HEK293 (cell line): ENCODE results near the gene IRF8.
A peak's percentile ranks its signal among the peaks of the same experiment; 100 is the strongest.

ENCODE experiments used
- CTCF ChIA-PET: fragments of 350-600 bp; formaldehyde crosslinking; extraction: SDS; loops from one replicate; lab custom pipeline; 2021; ENCODE audit warnings: antibody characterized with exemption; lab: Yijun Ruan, JAX
- POLR2A ChIA-PET: fragments of 300-600 bp; formaldehyde crosslinking; extraction: SDS; loops from one replicate; lab custom pipeline; 2020; ENCODE audit warnings: antibody characterized with exemption, inconsistent platforms; lab: Yijun Ruan, JAX
- H3K27ac ChIP-seq: fragments of 200-500 bp; sonication (Bioruptor generic); 2 replicates; pipeline ENCODE4 v1.5.1; 2014; ENCODE audit warnings: low read depth, low read length, control low read depth, inconsistent platforms; ENCODE audit errors: extremely low read depth
- H3K36me3 ChIP-seq, 2 experiments: fragments of 200-500 bp in 1 of 2; sonication (Bioruptor generic) in 1 of 2; 1 replicate in 1 of 2; 2 replicates in 1 of 2; pipeline ENCODE4 v1.5.1; 2014 to 2017; ENCODE audit warnings: inconsistent platforms in 2 of 2, low read length in 2 of 2; ENCODE audit not compliant: control insufficient read depth in 2 of 2, insufficient read depth in 1 of 2
- H3K4me1 ChIP-seq: fragments of 200-500 bp; sonication (Bioruptor generic); 2 replicates; pipeline ENCODE4 v1.5.1; 2014; ENCODE audit warnings: mild to moderate bottlenecking, low read length, inconsistent platforms; ENCODE audit not compliant: control insufficient read depth, insufficient read depth
- H3K4me3 ChIP-seq: 2 replicates; pipeline ENCODE4 v1.5.1; 2011; ENCODE audit warnings: low read depth, mild to moderate bottlenecking, control low read depth, low read length, moderate library complexity
- H3K9me3 ChIP-seq: fragments of 200-500 bp; sonication (Bioruptor generic); 2 replicates; pipeline ENCODE4 v1.5.1; 2014; ENCODE audit warnings: low read depth, low read length, inconsistent platforms; ENCODE audit not compliant: control insufficient read depth, insufficient read depth
- GLI2 ChIP-seq: fragments of 450-650 bp; formaldehyde crosslinking; IDR thresholded peaks from 2 replicates; pipeline ENCODE4; 2017; ENCODE audit warnings: missing biosample characterization, missing genetic modification characterization, low read depth, borderline replicate concordance
- GLIS1 ChIP-seq: fragments of 450-650 bp; formaldehyde crosslinking; IDR thresholded peaks from 2 replicates; pipeline ENCODE4 v1.5.1; 2016; ENCODE audit warnings: missing biosample characterization, missing genetic modification characterization
- KLF16 ChIP-seq: fragments of 450-650 bp; formaldehyde crosslinking; IDR thresholded peaks from 2 replicates; pipeline ENCODE4 v1.5.1; 2017; ENCODE audit warnings: missing biosample characterization, missing genetic modification characterization
- SP2 ChIP-seq: fragments of 450-650 bp; formaldehyde crosslinking; IDR thresholded peaks from 2 replicates; pipeline ENCODE4 v1.5.1; 2016; ENCODE audit warnings: missing biosample characterization, missing genetic modification characterization
- ZBTB21 ChIP-seq: fragments of 450-650 bp; formaldehyde crosslinking; IDR thresholded peaks from 2 replicates; pipeline ENCODE4 v1.5.1; 2017; ENCODE audit warnings: missing biosample characterization, missing genetic modification characterization
- ZNF114 ChIP-seq: fragments of 450-650 bp; formaldehyde crosslinking; IDR thresholded peaks from 2 replicates; pipeline ENCODE4 v1.5.0; 2017; ENCODE audit warnings: missing biosample characterization, missing genetic modification characterization
- ZNF121 ChIP-seq: fragments of 450-650 bp; formaldehyde crosslinking; IDR thresholded peaks from 2 replicates; pipeline ENCODE4 v1.5.1; 2016; ENCODE audit warnings: missing biosample characterization, missing genetic modification characterization
- ZNF2 ChIP-seq: fragments of 450-650 bp; formaldehyde crosslinking; IDR thresholded peaks from 2 replicates; pipeline ENCODE4 v1.5.1; 2016; ENCODE audit warnings: missing biosample characterization, missing genetic modification characterization
- ZNF202 ChIP-seq: fragments of 450-650 bp; formaldehyde crosslinking; IDR thresholded peaks from 2 replicates; pipeline ENCODE4 v1.5.1; 2016; ENCODE audit warnings: missing biosample characterization, missing genetic modification characterization, borderline replicate concordance
- ZNF211 ChIP-seq: fragments of 450-650 bp; formaldehyde crosslinking; IDR thresholded peaks from 2 replicates; pipeline ENCODE4 v1.5.1; 2016; ENCODE audit warnings: low read depth, missing biosample characterization, missing genetic modification characterization
- ZNF311 ChIP-seq: fragments of 450-650 bp; formaldehyde crosslinking; IDR thresholded peaks from 2 replicates; pipeline ENCODE4 v1.5.1; 2017; ENCODE audit warnings: missing biosample characterization, missing genetic modification characterization, borderline replicate concordance
- ZNF404 ChIP-seq: fragments of 450-650 bp; formaldehyde crosslinking; IDR thresholded peaks from 2 replicates; pipeline ENCODE4 v1.5.1; 2017; ENCODE audit warnings: missing biosample characterization, missing genetic modification characterization
- ZNF521 ChIP-seq: fragments of 450-650 bp; formaldehyde crosslinking; IDR thresholded peaks from 2 replicates; pipeline ENCODE4 v1.5.1; 2017; ENCODE audit warnings: missing biosample characterization, mild to moderate bottlenecking, missing genetic modification characterization
- ZNF626 ChIP-seq: fragments of 450-650 bp; sonication (Bioruptor Pico); formaldehyde crosslinking; IDR thresholded peaks from 2 replicates; pipeline ENCODE4 v1.5.1; 2018; ENCODE audit warnings: missing biosample characterization, missing genetic modification characterization, inconsistent platforms
- ZNF76 ChIP-seq: fragments of 450-650 bp; formaldehyde crosslinking; IDR thresholded peaks from 2 replicates; pipeline ENCODE4; 2016; ENCODE audit warnings: low read depth, missing biosample characterization, missing genetic modification characterization, borderline replicate concordance
- TF ChIP-seq, protein P1 (sequence below): fragments of 450-650 bp; formaldehyde crosslinking; IDR thresholded peaks from 2 replicates; pipeline ENCODE4 v1.5.1; 2016; ENCODE audit warnings: missing biosample characterization, missing genetic modification characterization
- TF ChIP-seq, protein P2 (sequence below): fragments of 450-650 bp; formaldehyde crosslinking; IDR thresholded peaks from 2 replicates; pipeline ENCODE4 v1.5.0; 2017; ENCODE audit warnings: missing biosample characterization, missing genetic modification characterization, borderline replicate concordance
- TF ChIP-seq, protein P3 (sequence below): fragments of 450-650 bp; formaldehyde crosslinking; IDR thresholded peaks from 2 replicates; pipeline ENCODE4 v1.5.1; 2016; ENCODE audit warnings: missing biosample characterization, missing genetic modification characterization, borderline replicate concordance
- TF ChIP-seq, protein P4 (sequence below): fragments of 450-650 bp; formaldehyde crosslinking; optimal IDR thresholded peaks from 2 replicates; pipeline ENCODE3; 2016; ENCODE audit warnings: missing biosample characterization, mild to moderate bottlenecking, missing genetic modification characterization

Gene IRF8

DNA sequence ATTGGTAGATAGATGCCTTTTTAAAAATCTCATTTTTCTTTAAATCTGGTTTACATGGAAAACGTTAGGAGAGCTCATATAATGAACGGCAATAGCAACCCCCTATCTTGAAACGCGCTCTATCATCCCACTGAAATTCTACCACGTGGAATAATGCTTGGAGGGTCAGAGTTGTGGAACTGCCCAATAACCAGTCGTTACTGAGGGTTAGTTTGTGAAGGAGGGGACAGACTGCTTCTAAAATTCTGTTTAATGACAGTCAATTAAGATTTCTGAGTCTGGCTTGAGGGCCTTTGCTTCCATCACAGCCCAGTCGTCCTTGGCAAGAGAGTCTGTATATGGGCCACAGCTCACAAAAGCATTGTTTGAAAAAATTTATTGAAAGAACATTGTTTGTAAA lies 482 bp downstream of the IRF8 start:
- peaks cover 0 to 15% of the 10 kb centered on the region in 2 experiments; a peak in 1 of 3 replicates for H3K36me3 ChIP-seq
- H3K9me3 ChIP-seq, result no peaks in the 10 kb centered on the region
- no peak for TF ChIP-seq ZBTB21 (tag by site-specific recombination)
- no peak for TF ChIP-seq ZNF76 (tag by site-specific recombination)
- TF ChIP-seq ZNF202 (tag by site-specific recombination), result no peak
- TF ChIP-seq ZNF121 (tag by site-specific recombination), result no peak
- TF ChIP-seq KLF16 (tag by site-specific recombination), result no peak
- no peak for TF ChIP-seq ZNF311 (tag by site-specific recombination)
- no peak for TF ChIP-seq ZNF404 (tag by site-specific recombination)
- TF ChIP-seq GLIS1 (tag by site-specific recombination), result no peak
- TF ChIP-seq ZNF211 (tag by site-specific recombination), result no peak
- TF ChIP-seq ZNF2 (tag by site-specific recombination), result no peak
- TF ChIP-seq GLI2 (tag by site-specific recombination), result no peak
- no peak for TF ChIP-seq ZNF114 (tag by site-specific recombination)
- TF ChIP-seq ZNF626, result no peak
- peak overlapping the region; percentile 51 for H3K4me3 ChIP-seq
- no peaks in the 10 kb centered on the region; the same call in 1 of the 2 replicates for H3K4me1 ChIP-seq
- H3K27ac ChIP-seq, result no peak overlapping the region
- ChIA-PET CTCF (interaction anchor here (0.6 to 2.9 kb wide), 2 partner anchors 78 to 87 kb away, joined by 4 to 15 read pairs; no protein-coding TSS in a partner anchor), POLR2A (interaction anchor here (0.9 to 1.0 kb wide), 2 partner anchors 62 to 78 kb away, joined by 3 to 4 read pairs; no protein-coding TSS in a partner anchor)

DNA sequence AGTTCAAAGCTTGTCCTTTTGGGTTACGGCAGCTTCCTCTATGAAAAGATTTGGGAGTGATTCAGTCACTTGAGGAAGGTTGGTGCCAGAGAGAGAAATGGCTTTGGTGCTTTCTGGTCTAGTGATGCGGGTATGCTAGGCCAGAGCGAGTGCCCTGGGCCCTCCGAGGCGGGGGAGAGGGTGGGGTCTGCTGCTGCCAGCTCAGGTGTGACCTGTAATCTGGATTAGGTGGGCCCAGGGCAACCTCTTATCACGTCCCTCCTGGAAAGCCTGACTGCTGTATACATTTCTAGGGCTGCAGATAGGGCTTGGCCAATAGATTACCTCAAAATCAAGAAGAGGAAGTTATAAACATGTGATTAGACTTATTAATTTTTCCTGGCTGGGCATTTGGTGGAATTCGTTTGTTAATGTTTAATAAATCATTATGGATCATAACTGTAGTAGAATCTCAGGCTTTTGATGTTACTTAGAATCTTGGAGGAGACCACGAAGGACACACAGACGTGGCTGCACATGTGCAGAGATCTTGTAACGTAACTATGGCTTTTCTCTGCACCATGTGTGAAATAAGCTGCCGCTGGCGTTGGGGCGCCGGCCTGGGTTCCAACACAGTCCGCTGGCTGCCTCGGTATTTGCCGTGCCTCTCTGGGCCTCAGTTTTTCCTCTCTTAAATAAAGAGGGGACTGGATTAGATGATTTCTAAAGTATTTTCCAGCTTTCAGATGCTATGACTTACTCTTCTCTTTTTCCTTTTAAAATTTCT lies 1.2 kb downstream of the IRF8 start:
- Histone ChIP-seq H3K36me3 (peaks cover 0 to 21% of the 10 kb centered on the region in 2 experiments; a peak in 1 of 3 replicates), H3K27ac (no peak overlapping the region), H3K4me1 (no peaks in the 10 kb centered on the region; the same call in 1 of the 2 replicates), H3K9me3 (no peaks in the 10 kb centered on the region), H3K4me3 (no peak overlapping the region)
- ChIA-PET CTCF (interaction anchor here (0.7 to 2.9 kb wide), 2 partner anchors 78 to 171 kb away, joined by 3 to 15 read pairs; no protein-coding TSS in a partner anchor), POLR2A (no interaction called here)
- TF ChIP-seq, protein P1, sequence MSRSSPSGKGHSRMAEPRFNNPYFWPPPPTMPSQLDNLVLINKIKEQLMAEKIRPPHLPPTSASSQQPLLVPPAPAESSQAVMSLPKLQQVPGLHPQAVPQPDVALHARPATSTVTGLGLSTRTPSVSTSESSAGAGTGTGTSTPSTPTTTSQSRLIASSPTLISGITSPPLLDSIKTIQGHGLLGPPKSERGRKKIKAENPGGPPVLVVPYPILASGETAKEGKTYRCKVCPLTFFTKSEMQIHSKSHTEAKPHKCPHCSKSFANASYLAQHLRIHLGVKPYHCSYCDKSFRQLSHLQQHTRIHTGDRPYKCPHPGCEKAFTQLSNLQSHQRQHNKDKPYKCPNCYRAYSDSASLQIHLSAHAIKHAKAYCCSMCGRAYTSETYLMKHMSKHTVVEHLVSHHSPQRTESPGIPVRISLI, result no peak
- TF ChIP-seq, protein P2, sequence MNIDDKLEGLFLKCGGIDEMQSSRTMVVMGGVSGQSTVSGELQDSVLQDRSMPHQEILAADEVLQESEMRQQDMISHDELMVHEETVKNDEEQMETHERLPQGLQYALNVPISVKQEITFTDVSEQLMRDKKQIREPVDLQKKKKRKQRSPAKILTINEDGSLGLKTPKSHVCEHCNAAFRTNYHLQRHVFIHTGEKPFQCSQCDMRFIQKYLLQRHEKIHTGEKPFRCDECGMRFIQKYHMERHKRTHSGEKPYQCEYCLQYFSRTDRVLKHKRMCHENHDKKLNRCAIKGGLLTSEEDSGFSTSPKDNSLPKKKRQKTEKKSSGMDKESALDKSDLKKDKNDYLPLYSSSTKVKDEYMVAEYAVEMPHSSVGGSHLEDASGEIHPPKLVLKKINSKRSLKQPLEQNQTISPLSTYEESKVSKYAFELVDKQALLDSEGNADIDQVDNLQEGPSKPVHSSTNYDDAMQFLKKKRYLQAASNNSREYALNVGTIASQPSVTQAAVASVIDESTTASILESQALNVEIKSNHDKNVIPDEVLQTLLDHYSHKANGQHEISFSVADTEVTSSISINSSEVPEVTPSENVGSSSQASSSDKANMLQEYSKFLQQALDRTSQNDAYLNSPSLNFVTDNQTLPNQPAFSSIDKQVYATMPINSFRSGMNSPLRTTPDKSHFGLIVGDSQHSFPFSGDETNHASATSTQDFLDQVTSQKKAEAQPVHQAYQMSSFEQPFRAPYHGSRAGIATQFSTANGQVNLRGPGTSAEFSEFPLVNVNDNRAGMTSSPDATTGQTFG (tag by site-specific recombination), result no peak
- TF ChIP-seq ZNF521, result no peak
- no peak for TF ChIP-seq SP2 (tag by site-specific recombination)
- TF ChIP-seq, protein P3, sequence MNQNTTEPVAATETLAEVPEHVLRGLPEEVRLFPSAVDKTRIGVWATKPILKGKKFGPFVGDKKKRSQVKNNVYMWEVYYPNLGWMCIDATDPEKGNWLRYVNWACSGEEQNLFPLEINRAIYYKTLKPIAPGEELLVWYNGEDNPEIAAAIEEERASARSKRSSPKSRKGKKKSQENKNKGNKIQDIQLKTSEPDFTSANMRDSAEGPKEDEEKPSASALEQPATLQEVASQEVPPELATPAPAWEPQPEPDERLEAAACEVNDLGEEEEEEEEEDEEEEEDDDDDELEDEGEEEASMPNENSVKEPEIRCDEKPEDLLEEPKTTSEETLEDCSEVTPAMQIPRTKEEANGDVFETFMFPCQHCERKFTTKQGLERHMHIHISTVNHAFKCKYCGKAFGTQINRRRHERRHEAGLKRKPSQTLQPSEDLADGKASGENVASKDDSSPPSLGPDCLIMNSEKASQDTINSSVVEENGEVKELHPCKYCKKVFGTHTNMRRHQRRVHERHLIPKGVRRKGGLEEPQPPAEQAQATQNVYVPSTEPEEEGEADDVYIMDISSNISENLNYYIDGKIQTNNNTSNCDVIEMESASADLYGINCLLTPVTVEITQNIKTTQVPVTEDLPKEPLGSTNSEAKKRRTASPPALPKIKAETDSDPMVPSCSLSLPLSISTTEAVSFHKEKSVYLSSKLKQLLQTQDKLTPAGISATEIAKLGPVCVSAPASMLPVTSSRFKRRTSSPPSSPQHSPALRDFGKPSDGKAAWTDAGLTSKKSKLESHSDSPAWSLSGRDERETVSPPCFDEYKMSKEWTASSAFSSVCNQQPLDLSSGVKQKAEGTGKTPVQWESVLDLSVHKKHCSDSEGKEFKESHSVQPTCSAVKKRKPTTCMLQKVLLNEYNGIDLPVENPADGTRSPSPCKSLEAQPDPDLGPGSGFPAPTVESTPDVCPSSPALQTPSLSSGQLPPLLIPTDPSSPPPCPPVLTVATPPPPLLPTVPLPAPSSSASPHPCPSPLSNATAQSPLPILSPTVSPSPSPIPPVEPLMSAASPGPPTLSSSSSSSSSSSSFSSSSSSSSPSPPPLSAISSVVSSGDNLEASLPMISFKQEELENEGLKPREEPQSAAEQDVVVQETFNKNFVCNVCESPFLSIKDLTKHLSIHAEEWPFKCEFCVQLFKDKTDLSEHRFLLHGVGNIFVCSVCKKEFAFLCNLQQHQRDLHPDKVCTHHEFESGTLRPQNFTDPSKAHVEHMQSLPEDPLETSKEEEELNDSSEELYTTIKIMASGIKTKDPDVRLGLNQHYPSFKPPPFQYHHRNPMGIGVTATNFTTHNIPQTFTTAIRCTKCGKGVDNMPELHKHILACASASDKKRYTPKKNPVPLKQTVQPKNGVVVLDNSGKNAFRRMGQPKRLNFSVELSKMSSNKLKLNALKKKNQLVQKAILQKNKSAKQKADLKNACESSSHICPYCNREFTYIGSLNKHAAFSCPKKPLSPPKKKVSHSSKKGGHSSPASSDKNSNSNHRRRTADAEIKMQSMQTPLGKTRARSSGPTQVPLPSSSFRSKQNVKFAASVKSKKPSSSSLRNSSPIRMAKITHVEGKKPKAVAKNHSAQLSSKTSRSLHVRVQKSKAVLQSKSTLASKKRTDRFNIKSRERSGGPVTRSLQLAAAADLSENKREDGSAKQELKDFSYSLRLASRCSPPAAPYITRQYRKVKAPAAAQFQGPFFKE (tag by site-specific recombination), result no peak
- TF ChIP-seq, protein P4, sequence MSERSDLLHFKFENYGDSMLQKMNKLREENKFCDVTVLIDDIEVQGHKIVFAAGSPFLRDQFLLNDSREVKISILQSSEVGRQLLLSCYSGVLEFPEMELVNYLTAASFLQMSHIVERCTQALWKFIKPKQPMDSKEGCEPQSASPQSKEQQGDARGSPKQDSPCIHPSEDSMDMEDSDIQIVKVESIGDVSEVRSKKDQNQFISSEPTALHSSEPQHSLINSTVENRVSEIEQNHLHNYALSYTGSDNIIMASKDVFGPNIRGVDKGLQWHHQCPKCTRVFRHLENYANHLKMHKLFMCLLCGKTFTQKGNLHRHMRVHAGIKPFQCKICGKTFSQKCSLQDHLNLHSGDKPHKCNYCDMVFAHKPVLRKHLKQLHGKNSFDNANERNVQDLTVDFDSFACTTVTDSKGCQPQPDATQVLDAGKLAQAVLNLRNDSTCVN (tag by site-specific recombination), result no peak
